ENCODE data around the gene HS3ST6. TPM values are rescaled to one million over a fixed set of nuclear protein-coding genes. Genes with fewer than 3 reads are reported as not detected.
"Not testable (repeated sequence)": the region's sequence is repeated elsewhere in the genome, so short reads cannot be mapped to it uniquely, and the experiment has no call there.

The HS3ST6 gene
- polyA plus RNA-seq, 4 donors: 0.04 TPM; not detected in 3

- H3K4me1 ChIP-seq (ENCODE audit: control insufficient read depth in 3 of 3, insufficient read depth in 2 of 3, low read depth in 1 of 3, low read length in 2 of 3): peaks cover 0 to 44% (median 2%) of the 10 kb centered on the region in 3 donors
- FAIRE-seq (no peak), DNase-seq (peak; percentile 99 to 100)
- H3K4me3 ChIP-seq (ENCODE audit: low read depth in 1 of 3, low read length in 3 of 3): peak within 1 kb of the TSS; percentile 75 to 93 (median 84)
- WGBS, 3 donors: 0 to 1% (median 1%) methylated on average over 56 to 77 of the region's 77 CpGs
- peak within 1 kb of the TSS; percentile 76 to 87 (median 78) for H3K27ac ChIP-seq (ENCODE audit: low read depth in 1 of 3, low read length in 2 of 3)
- H3K27me3 ChIP-seq (ENCODE audit: control insufficient read depth in 3 of 3, insufficient read depth in 3 of 3, low read length in 3 of 3): no peaks in the 10 kb centered on the region
- peaks cover 4 to 29% (median 7%) of the 10 kb centered on the region in 3 donors for H3K36me3 ChIP-seq (ENCODE audit: control insufficient read depth in 3 of 3, insufficient read depth in 2 of 3, low read depth in 1 of 3, low read length in 3 of 3)
- no peaks in the 10 kb centered on the region for H3K9me3 ChIP-seq (ENCODE audit: control insufficient read depth in 2 of 2, insufficient read depth in 1 of 2, low read depth in 1 of 2, low read length in 1 of 2)
Measured at GRCh38 chr16:1942810-1943726, 24.9 kb upstream of the HS3ST6 start, which contains the start of gene MSRB1. Gene MSRB1 (minus strand): TSS chr16:1943199. CDS start chr16:1943156, 43 bp downstream.

GRCh38 chr16:1942047-1942809 is 24.0 kb upstream of the HS3ST6 start:
- H3K36me3 ChIP-seq (ENCODE audit: control insufficient read depth in 3 of 3, insufficient read depth in 2 of 3, low read depth in 1 of 3, low read length in 3 of 3): peaks cover 4 to 37% (median 7%) of the 10 kb centered on the region in 3 donors
- peak; percentile 24 to 40 for DNase-seq
- H3K4me1 ChIP-seq (ENCODE audit: control insufficient read depth in 3 of 3, insufficient read depth in 2 of 3, low read depth in 1 of 3, low read length in 2 of 3): peaks cover 0 to 44% (median 2%) of the 10 kb centered on the region in 3 donors
- no peak for FAIRE-seq
- no peaks in the 10 kb centered on the region for H3K9me3 ChIP-seq (ENCODE audit: control insufficient read depth in 2 of 2, insufficient read depth in 1 of 2, low read depth in 1 of 2, low read length in 1 of 2)
- peak overlapping the region; percentile 76 to 87 (median 78) for H3K27ac ChIP-seq (ENCODE audit: low read depth in 1 of 3, low read length in 2 of 3)
- H3K27me3 ChIP-seq (ENCODE audit: control insufficient read depth in 3 of 3, insufficient read depth in 3 of 3, low read length in 3 of 3): no peaks in the 10 kb centered on the region
- peak overlapping the region; percentile 75 to 93 (median 84) for H3K4me3 ChIP-seq (ENCODE audit: low read depth in 1 of 3, low read length in 3 of 3)
- WGBS, 3 donors: 11 to 18% (median 11%) methylated on average over 16 to 17 of the region's 17 CpGs

DNA sequence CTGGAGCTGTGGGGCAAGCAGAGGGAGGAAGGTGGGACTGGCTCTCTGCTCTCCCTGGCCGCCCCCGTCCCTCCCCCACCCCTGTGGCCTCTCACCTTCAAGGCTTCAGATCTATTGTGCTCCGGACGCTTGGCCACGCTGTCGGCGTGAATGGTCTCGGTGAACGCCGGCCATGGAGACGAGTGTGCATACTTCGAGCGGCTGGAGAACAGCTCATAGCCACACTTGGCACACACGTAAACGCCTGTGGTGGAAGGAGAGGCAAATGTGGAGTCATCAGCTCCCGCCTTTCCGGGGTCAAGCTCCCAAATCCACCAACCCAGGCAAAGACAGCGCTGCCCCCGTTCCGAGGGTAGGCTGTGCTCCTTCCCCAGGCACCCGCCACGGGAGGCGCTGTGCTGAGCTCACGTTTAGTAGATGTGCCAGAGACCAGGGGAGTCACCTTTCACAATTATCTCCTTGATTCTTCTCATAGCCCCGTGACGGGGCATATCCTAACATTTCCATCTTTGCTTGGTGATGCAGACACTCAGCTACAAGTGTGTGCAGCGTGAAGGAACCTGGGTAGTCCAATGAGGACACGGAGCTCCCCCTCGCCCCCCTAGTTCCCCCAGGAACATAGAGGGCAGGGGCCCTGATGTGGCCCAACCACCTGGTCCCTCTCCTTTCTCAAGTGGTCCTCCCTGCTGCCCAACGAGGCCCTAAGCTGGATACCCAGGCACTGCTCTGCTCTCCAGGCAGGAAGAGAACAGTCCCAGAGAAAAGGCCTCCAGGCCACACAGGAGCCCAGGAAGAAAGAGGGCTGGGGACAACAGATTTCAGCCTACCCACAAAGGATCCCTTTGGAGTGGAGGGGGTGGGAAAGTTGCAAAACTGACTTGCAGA is 23.2 kb upstream of the HS3ST6 start:
- Histone ChIP-seq H3K9me3 (ENCODE audit: control insufficient read depth in 2 of 2, insufficient read depth in 1 of 2, low read depth in 1 of 2, low read length in 1 of 2) (no peaks in the 10 kb centered on the region), H3K36me3 (ENCODE audit: control insufficient read depth in 3 of 3, insufficient read depth in 2 of 3, low read depth in 1 of 3, low read length in 3 of 3) (peaks cover 4 to 43% (median 7%) of the 10 kb centered on the region in 3 donors), H3K4me1 (ENCODE audit: control insufficient read depth in 3 of 3, insufficient read depth in 2 of 3, low read depth in 1 of 3, low read length in 2 of 3) (peaks cover 0 to 44% (median 2%) of the 10 kb centered on the region in 3 donors), H3K27ac (ENCODE audit: low read depth in 1 of 3, low read length in 2 of 3) (peak overlapping the region; percentile 32 to 87 (median 47)), H3K27me3 (ENCODE audit: control insufficient read depth in 3 of 3, insufficient read depth in 3 of 3, low read length in 3 of 3) (no peaks in the 10 kb centered on the region), H3K4me3 (ENCODE audit: low read depth in 1 of 3, low read length in 3 of 3) (peak overlapping the region in 1 of 3 donors; percentile 93)
- DNase-seq (no peak), FAIRE-seq (no peak)
- WGBS, 3 donors: 73 to 82% (median 76%) methylated on average over 28 to 30 of the region's 30 CpGs

GRCh38 chr16:1940273-1941161 is 22.3 kb upstream of the HS3ST6 start:
- Histone ChIP-seq H3K4me3 (ENCODE audit: low read depth in 1 of 3, low read length in 3 of 3) (peak overlapping the region in 1 of 3 donors; percentile 4), H3K9me3 (ENCODE audit: control insufficient read depth in 2 of 2, insufficient read depth in 1 of 2, low read depth in 1 of 2, low read length in 1 of 2) (no peaks in the 10 kb centered on the region), H3K27me3 (ENCODE audit: control insufficient read depth in 3 of 3, insufficient read depth in 3 of 3, low read length in 3 of 3) (no peaks in the 10 kb centered on the region), H3K27ac (ENCODE audit: low read depth in 1 of 3, low read length in 2 of 3) (peak overlapping the region; percentile 32 to 87 (median 47)), H3K36me3 (ENCODE audit: control insufficient read depth in 3 of 3, insufficient read depth in 2 of 3, low read depth in 1 of 3, low read length in 3 of 3) (peaks cover 4 to 43% (median 7%) of the 10 kb centered on the region in 3 donors), H3K4me1 (ENCODE audit: control insufficient read depth in 3 of 3, insufficient read depth in 2 of 3, low read depth in 1 of 3, low read length in 2 of 3) (peaks cover 0 to 47% (median 2%) of the 10 kb centered on the region in 3 donors)
- FAIRE-seq (no peak), DNase-seq (peak; percentile 70 to 80)
- WGBS, 3 donors: 26 to 68% (median 44%) methylated on average over 23 of the region's 23 CpGs

GRCh38 chr16:1939833-1940232 is 21.6 kb upstream of the HS3ST6 start:
- not testable (repeated sequence) for H3K27me3 ChIP-seq (ENCODE audit: control insufficient read depth in 3 of 3, insufficient read depth in 3 of 3, low read length in 3 of 3); H3K4me3 ChIP-seq (ENCODE audit: low read depth in 1 of 3, low read length in 3 of 3); FAIRE-seq; H3K9me3 ChIP-seq (ENCODE audit: control insufficient read depth in 2 of 2, insufficient read depth in 1 of 2, low read depth in 1 of 2, low read length in 1 of 2)
- H3K4me1 ChIP-seq (ENCODE audit: control insufficient read depth in 3 of 3, insufficient read depth in 2 of 3, low read depth in 1 of 3, low read length in 2 of 3): peaks cover 0 to 49% (median 2%) of the 10 kb centered on the region in 3 donors
- H3K36me3 ChIP-seq (ENCODE audit: control insufficient read depth in 3 of 3, insufficient read depth in 2 of 3, low read depth in 1 of 3, low read length in 3 of 3): peaks cover 4 to 43% (median 7%) of the 10 kb centered on the region in 3 donors
- peak overlapping the region in 1 of 3 donors; percentile 87 for H3K27ac ChIP-seq (ENCODE audit: low read depth in 1 of 3, low read length in 2 of 3)
- WGBS, 3 donors: 24 to 76% (median 48%) methylated on average over 8 of the region's 8 CpGs
- DNase-seq: peak; percentile 42 to 61

- Histone ChIP-seq H3K27ac (ENCODE audit: low read depth in 1 of 3, low read length in 2 of 3) (peak overlapping the region in 1 of 3 donors; percentile 87), H3K9me3 (ENCODE audit: control insufficient read depth in 2 of 2, insufficient read depth in 1 of 2, low read depth in 1 of 2, low read length in 1 of 2) (no peaks in the 10 kb centered on the region), H3K4me3 (ENCODE audit: low read depth in 1 of 3, low read length in 3 of 3) (no peak overlapping the region), H3K36me3 (ENCODE audit: control insufficient read depth in 3 of 3, insufficient read depth in 2 of 3, low read depth in 1 of 3, low read length in 3 of 3) (peaks cover 4 to 43% (median 7%) of the 10 kb centered on the region in 3 donors), H3K27me3 (ENCODE audit: control insufficient read depth in 3 of 3, insufficient read depth in 3 of 3, low read length in 3 of 3) (no peaks in the 10 kb centered on the region), H3K4me1 (ENCODE audit: control insufficient read depth in 3 of 3, insufficient read depth in 2 of 3, low read depth in 1 of 3, low read length in 2 of 3) (peaks cover 0 to 49% (median 2%) of the 10 kb centered on the region in 3 donors)
- DNase-seq: no peak
- no peak for FAIRE-seq
- 90 to 93% (median 92%) methylated on average over 17 of the region's 17 CpGs for WGBS, 3 donors
Measured at GRCh38 chr16:1938910-1939309, 20.7 kb upstream of the HS3ST6 start.

- Histone ChIP-seq H3K36me3 (ENCODE audit: control insufficient read depth in 3 of 3, insufficient read depth in 2 of 3, low read depth in 1 of 3, low read length in 3 of 3) (peaks cover 4 to 43% (median 7%) of the 10 kb centered on the region in 3 donors), H3K27ac (ENCODE audit: low read depth in 1 of 3, low read length in 2 of 3) (peak overlapping the region in 1 of 3 donors; percentile 87), H3K4me3 (ENCODE audit: low read depth in 1 of 3, low read length in 3 of 3) (no peak overlapping the region), H3K9me3 (ENCODE audit: control insufficient read depth in 2 of 2, insufficient read depth in 1 of 2, low read depth in 1 of 2, low read length in 1 of 2) (no peaks in the 10 kb centered on the region), H3K27me3 (ENCODE audit: control insufficient read depth in 3 of 3, insufficient read depth in 3 of 3, low read length in 3 of 3) (no peaks in the 10 kb centered on the region), H3K4me1 (ENCODE audit: control insufficient read depth in 3 of 3, insufficient read depth in 2 of 3, low read depth in 1 of 3, low read length in 2 of 3) (peaks cover 0 to 49% (median 2%) of the 10 kb centered on the region in 3 donors)
- 91 to 96% (median 95%) methylated on average over 10 of the region's 10 CpGs for WGBS, 3 donors
- FAIRE-seq: no peak
- peak in 1 of 2 donors; percentile 41 for DNase-seq
Measured at GRCh38 chr16:1938316-1938715, 20.1 kb upstream of the HS3ST6 start.
